NCI-H2171 treated with DMSO at 0.1 percent for 48 hours (cell line): ENCODE data around the gene BOD1.

ENCODE experiments used
- DNase-seq: peaks from one replicate; lab custom pipeline; 2025; lab: John Stamatoyannopoulos, UW

The BOD1 gene

DNA sequence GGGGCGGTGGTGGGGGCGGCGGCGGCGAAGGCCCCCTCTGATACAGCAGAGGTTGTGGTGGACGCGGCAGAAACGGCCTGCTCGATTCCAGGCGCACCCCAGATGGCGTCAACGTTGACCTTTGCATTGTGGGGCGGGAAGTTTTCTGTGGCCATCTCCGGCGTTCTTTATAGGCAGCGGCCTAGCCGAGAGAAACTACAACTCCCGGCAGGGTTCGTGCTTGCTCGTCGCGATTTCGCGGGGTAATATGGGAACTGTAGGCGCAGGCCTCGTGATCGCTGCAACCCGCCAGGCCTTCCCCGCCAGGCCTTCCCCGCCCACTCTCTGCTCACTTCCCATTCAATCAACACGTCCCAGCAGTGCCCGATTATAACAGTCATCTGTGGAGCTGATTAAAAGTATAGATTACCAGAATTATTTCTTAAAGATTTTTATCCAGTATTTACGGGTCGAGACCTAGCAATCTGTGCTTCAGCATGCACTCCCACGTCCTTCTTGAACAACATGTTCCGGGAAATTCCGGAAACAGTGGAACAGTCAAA lies at the start of gene BOD1:
Gene BOD1 (minus strand): TSS at position 74 of the 542 bp plus-strand sequence. CDS start 214 bp downstream, outside the sequence.
- DNase-seq: peak; percentile 93

DNA sequence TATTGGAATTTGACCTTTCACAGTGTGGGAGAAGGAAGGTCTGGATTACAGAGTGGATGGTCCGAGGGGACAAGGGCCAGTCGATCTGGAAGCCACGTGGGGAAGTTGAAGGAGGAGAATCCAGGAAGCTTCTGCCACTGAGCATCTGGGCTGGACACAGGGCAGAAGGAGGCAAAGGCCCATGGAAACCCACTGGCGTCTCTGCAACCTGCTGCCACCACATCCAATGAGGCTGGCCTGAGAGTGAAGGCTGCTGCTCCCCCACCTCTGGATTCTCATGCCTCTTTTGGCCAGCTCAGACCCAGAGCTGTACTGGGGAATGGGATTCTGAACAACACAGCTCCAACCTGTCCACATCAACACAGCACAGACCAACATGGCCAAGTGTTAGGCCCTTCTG lies 48.9 kb upstream of the BOD1 start:
- no peak for DNase-seq

DNA sequence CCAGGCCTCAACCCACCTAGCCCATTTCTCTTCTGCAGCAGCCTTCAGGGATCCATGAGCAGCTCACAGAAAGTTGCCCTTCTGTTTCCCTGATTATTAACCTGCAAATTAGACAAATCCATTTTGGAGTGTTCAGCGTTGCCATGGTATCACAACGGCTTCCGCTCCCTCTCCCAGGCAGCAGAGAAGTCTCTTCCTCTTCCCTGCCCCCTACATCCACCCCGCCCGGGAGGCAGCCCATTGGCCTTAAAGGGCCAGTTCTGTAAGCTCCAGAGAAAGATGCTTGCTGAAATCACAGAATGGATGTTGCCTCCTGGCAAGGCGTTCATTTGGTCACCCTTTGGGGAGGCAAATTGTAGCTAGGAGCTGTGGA lies 47.7 kb upstream of the BOD1 start:
- DNase-seq: no peak

DNA sequence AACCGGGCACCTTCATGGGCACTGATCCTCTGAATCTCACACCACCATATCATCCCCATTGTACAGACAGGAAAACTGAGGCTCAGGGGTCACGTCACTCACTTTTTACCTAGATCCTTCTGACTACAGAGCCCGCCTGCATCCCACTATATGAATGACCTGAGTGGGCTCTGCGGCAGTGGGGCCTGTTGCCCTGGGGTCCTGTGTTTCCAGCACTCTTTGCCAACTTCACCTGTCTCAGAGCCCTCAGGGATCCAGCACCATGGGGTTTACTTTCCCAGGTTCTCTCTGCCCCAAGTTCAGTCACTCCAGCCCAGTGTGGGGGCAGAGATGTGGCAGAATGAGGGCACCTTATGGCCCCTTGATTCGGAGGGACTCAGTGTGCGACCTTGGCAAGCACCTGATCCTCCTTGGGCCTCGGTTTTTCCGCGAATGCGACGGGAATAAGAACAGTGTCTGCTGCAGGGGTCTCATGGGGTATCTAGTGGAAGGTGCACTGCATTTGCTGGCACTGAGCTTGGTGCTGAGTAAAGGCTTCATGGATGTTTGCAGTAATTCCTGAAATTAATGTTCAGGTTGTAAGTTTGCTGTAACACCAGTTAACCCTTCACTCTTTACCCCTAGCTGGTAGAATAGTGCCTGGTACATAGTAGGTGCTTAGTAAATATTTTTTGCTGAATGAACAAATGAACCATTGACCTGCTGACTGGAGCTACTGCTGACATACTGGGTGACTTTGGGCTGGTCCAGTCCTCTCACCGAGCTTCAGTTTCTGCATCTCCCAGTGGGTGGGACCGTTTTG lies 47.1 kb upstream of the BOD1 start:
- no peak for DNase-seq

DNA sequence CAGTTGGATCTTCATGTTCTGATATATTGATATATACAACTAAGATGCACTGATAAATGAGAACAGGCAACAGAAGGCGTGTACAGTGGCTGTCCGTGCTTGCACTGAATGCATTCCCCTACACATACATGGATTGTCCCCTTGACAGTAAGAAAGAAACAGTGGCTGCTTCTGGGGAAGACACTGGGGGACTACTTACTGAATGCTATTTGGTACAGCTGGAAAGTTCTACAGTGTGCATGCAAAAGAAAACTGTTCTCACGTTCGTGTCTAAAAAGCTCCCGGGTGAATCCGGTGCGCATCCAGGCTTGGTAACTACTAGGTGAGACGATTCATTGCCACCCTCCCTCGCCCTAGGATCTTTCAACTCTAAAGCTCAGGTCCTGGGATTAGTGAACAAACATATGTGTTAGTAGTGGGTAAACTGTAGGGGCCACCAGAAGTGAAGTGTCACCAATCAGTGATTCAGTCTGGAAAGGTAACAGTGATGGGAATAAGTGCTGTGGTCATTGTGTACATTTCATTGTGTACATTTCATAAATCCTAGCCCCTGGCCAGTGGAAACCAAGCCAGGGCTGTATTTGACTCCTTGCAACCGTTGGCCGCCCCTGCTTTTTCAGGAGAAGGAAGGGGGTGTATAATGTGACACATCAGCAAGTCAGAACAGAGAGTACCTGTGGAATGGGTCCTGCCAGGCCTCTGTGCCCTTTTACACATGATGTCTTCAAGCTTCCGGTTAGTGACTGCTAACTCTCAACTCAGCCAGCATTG lies 46.3 kb upstream of the BOD1 start:
- no peak for DNase-seq

DNA sequence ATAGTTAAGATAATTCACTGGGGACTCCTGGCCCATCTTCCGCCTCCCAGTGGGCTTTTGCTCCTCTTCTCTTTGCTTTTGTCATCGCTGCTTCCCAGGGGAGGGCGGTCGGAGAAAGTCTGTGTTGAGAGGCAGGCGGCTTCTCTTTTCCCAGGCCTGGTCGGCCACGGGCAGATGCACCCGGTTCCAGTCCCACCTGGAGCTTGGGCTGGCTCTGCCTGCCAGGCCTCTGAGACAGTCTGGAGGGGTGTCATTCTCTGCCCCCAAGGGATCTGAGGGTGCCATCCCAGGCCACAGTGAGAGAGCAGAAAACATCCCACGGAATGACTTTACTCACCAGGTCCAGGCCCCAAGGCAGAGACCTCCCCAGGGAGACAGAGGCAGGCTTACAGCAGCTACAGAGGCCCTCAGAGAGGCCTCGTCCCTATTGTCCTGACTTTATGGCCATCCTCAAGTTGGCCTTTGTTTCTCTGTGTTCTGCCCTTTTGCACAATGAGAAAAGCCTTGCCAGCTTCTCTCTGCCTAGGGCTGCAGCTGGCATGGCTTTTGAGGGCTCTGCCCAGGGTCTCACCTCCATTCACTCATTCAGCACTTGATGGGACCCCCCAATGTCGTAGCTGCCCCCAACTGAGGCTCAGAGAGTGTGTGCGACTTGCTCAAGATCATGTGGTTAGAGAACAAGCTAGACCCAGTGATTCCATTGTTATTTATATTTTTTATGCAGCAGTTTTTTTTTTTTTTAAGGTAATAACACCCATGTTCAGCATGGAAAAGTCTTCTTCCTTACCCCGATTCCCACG lies 44.2 kb upstream of the BOD1 start:
- DNase-seq: no peak

DNA sequence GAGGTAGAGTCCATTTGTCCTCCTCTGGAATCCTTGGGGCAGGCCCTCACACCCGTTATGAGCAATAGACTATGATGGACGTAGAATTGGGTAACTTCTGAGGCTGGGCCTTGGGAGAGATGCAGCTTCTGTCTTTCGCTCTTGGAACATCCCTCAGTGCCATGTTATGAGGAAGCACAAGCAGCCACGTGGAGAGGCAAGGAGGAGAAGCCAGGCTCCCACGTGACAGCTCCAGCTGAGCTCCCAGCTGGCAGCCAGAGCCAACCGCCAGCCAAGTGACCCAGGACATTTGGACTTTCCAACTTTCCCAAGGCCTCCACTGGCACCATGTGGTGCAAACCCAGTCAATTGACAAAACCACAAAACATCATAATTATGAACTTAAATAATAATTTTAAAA lies 43.0 kb upstream of the BOD1 start:
- no peak for DNase-seq

DNA sequence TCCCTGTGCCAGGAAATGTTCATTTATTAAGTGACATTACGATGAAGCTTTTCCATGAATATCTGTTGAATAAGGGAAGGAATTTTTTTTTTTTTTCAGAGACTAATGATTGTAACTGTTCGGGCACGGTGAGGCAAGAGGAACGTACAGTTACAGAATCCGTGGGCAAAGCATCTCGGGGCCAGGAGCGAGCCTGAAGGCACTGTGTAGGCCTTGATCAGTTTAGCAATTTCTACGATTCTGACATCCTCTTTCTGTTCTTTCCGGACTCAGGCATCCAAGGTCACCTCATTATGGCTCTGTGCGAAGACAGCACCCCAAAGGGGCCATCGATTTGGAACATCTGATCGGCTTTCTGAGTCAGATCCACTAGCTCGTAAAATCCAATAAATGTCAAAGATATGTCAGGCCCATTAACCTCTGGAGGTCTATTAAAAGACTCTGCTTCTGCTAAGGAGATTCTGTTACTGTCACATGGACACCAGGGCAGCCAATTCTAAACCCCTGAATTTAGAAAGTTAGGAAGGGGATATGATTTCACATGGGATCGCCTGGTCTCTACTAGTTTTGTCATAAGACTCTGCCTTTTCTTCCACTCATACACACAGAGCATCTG lies 41.4 kb upstream of the BOD1 start:
- DNase-seq: no peak

DNA sequence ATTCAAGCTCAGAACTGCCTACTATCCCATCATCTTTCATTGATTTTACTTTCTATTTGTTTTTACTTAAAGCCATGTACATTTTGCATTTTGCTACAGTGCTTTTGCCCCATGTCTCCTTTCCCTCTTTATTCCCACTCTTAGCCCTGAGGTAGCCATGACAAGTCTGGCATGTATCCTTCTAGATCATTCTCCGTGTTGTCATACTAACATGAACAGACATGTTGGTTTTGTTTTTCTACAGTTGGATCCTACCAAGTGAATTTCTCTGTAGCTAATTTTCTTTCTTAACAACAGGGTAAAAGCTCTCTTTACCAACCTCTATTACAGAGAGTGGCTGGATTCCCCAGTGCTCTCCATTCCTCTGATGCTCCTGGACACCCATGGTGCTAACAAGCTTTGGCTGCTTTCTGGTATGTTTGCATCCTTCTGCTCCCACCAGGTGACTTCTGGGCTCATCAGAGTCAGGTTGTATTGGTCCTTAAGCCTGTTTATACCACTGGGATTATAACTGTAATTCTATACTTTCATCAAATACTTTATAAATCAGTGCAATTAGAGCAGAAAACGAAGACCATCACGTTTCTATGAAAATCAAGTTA lies 38.8 kb upstream of the BOD1 start:
- no peak for DNase-seq

DNA sequence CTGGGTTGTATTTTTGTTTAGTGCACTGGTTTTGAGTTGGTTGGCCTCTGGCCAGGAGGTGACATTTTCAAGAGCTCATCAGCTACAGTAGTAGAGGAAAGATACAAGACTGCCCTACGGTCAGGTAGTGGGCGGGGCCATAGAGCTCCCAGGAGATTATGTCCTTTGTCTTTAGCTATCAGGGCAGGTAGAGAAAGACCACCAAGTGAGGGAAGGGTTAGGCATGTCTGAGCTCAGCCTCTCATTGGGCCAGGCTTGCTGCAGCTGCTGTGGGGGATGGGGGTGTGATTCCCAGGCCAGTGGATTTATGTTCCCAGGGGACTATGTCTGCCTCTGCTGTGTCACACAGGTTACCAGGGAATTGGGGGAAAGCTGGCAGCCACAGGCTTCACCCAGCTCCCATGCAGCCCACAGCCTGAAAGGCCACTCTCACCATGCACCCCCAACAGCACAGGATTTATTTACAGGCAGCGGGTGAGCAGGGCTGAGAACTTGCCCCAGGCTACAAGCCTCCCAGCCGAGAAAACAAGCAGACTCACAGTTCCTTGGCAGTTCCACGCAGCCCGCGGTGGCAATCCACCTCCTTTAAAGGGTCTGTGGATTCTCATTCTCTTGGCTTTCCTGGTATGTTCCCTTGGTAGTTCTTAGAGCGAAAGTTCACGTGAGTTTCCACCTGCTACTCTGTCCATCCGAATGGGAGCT lies 37.5 kb upstream of the BOD1 start:
- DNase-seq: peak; percentile 4

DNA sequence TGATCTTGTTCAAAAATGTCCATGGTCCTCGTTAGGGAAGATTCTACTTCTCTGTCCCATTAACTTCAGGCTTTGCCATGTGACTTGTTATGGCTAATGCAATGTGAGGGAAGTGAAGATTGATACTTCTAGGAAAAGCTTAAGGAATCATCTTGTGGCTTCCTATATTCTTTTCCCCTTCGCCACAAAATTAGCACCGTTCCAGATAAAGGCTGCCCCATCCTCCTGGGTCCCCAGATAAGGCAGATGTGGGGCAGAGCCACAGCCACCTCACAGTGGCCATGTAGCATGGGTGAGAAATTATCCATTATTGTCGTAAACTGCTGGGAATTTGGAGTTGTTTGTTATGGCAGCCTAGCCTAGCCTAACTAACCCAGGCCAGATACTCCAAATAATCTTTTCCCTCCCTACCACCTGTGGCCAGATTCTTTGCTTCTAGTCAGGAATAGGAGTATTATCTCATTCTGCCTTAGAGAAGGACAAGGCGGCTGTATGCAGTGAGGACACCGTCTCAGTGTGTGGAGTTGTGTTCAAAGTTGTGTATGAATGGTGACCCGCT lies 31.9 kb upstream of the BOD1 start:
- no peak for DNase-seq

DNA sequence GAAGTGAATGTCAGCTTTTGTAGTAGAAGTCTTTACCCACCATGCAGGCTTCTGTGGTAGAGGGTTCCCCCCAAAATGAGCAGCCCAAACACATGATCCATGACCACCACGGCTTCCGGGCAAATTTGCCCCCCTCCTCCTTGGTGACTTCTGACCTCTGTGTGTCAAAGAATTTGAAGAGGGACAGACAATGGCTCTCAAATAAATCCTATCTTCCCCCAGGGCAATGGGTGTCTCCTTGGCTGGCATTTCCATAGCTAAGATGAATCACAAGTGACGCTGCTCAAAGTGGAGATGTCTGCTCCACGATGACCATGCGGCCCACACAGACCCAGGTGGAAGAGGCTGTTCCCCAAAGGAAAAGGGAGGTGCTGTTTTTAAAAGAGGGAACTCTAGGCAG lies 30.2 kb upstream of the BOD1 start:
- DNase-seq: no peak

DNA sequence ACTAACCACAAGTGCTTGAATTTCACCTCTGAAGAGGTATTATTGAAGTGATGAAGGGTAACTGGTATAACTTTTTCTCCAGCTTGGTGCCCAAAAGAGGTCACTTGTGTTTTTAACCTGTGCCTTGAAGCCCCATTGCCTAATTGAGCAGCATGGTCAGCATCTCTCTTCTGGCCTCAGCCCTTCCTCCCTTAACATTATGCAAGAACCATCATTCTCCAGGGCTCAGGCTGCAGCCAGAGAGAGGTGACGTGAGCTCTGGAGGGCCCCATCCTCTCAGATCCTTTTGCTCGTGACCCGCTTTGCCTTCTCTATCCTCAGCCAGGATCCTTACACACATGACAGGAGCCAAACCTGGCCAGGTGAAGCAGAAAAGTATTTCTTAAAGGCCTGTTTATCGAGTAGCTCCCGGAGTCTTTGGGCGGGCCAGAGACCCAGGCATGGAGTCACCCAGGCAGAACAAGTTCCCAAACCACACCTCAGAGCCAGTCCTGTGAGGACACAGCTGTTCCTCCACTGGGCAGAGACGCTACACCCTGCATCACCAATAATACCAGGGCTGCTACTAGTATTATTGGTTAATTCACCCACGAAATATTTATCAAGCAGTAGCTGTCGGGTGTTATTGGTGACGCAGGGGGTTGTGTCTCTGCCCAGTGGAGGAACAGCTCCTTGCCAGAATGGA lies 29.6 kb upstream of the BOD1 start:
- no peak for DNase-seq

DNA sequence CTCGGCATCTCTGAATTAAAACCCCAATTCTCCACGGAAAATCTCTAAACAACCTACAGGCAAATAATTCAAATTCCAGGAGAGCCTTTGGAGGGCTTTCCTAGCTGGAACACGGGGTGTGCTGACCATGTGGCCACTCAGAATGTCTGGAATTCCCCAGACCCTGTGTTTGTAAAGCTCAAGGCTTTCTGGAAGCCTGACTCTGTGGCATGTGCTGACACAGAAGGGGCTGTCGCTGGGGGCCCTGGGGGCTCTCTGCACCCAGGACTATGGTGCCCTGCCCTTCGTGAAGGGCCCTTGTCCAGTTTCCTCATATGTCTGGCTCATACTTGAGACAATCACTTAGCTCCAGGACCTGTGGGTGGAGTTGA lies 29.0 kb upstream of the BOD1 start:
- DNase-seq: no peak

DNA sequence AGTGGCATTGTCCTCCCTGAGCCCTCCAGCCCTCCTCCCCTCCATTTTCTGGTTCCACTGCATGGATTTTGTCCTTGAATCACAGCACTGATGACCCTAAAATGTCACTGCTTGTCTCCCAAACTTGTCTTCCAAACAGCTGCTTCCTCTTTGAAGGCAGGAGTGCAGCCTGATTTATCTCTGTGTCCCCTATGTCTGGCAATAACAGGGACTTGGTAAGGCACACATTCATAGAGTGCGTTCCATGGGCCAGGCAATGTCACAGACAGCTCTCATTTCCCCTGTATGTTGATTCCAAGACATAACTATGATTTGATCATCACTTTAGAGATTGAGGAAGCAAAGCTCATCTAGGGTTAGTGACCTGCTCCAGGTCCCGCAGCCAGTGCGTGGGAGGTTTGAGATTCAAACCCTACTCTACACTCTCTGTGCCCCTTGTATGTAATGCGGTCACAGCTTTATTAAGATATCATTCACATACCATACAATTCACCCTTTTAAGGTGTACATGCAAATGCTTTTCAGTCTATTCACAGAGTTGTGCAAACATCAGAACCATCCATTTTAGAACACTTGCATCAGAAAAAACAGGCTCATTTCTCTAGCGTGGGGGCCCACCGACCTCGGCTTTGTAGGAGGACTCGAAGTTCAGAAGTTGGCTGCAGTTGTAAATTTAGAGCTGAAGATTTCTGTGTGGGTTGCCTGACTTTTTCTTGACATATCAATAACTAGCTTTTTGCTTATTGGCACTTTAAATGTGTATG lies 28.4 kb upstream of the BOD1 start:
- no peak for DNase-seq

DNA sequence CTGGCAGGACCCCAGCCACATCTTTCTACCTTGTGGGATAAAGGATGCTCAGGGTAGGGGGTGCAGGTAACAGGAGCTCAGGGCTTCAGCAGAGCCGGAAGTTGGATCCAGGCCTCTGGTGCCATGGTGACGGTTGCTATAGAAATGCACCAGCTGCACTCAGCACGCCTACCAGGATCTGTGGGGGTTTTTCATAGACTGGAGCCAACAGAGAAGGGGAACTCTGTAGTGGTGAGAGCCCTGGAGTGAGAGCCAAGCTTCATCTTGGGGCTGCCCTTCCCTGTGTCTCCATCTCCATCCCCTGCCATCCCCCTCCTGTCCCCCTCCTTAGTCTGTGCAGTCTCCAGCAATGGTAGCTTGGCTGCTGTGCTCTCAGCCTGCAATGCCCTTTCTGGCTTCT lies 27.5 kb upstream of the BOD1 start:
- DNase-seq: peak; percentile 59

DNA sequence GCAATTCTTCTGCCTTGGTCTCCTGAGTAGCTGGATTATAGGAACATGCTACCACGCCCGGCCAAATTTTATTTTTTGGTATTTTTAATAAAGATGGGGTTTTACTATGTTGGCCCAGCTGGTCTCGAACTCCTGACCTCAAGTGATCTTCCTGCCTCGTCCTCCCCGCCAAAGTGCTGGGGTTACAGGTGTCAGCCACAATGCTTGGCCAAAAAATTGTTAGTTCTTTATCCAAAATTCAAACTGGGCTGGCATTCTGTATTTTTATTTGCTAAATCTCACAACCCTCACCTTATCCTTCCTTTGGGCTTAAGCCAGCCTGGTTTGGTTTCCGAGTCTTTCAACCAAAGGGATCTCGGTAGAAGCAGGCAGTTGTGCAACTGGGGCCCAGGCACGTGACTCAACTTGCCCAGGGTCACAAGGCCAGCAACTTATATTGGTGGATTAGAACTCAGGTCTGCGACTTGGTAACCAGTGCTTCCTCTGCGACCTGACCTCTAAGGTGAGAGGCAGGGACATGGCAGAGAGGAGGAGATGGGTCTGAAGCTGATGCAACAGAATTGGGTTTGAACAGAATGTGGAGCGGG lies 26.5 kb upstream of the BOD1 start:
- no peak for DNase-seq

DNA sequence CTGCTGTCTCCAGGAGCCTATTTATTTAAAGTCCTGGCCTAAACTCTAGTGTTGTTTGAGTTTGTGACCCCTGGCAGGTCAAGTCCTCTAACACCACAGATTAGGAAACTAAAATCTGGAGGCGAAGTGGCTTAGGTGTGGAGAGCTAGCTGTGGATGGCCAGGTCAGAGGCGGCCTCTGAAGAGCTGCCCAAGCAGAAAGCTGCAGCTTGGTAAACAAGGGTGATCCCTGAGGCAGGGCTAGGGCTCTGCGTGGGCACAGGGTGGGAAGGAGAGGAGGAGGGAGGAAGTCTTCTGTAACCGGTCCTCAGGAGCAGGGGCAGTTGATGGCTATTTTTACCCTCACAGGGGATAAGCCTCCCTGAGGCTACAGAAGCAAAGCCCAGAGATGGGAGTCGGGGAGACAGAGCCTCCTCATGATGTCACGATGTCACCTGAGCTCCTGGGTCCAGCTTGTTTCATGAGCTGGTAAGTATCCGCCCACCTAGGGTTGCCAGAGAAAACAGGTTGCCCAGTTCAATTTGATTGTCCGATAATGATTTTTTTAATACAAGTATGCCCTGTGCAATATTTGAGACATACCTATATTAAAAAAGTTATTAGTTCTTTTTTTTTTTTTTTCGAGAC lies 25.9 kb upstream of the BOD1 start:
- no peak for DNase-seq
